Muscle layer of colon (tissue), 2 donors: ENCODE measurements around the gene RAD51B.

Source experiments
- H3K27ac ChIP-seq: one replicate; pipeline ENCODE4 v1.7.0; 2013; ENCODE audit warnings: low read depth, mild to moderate bottlenecking, low read length, moderate library complexity
- H3K27me3 ChIP-seq, 2 donors: one replicate each; pipeline ENCODE4 v1.7.0; 2013; ENCODE audit warnings: low read length in 2 of 2, mild to moderate bottlenecking in 2 of 2; ENCODE audit not compliant: insufficient read depth in 2 of 2, control insufficient read depth in 1 of 2
- H3K36me3 ChIP-seq: one replicate; pipeline ENCODE4 v1.7.0; 2013; ENCODE audit warnings: mild to moderate bottlenecking, low read length; ENCODE audit not compliant: insufficient read depth
- H3K4me1 ChIP-seq: one replicate; pipeline ENCODE4 v1.7.0; 2013; ENCODE audit warnings: mild to moderate bottlenecking, low read length; ENCODE audit not compliant: insufficient read depth
- H3K4me3 ChIP-seq, 2 donors: one replicate each; pipeline ENCODE4 v1.7.0; 2013; ENCODE audit warnings: low read length in 2 of 2, low read depth in 1 of 2, mild to moderate bottlenecking in 1 of 2, moderate library complexity in 1 of 2
- H3K9ac ChIP-seq: one replicate; pipeline ENCODE4 v1.7.0; 2013; ENCODE audit warnings: low read length
- H3K9me3 ChIP-seq: one replicate; pipeline ENCODE4 v1.7.0; 2013; ENCODE audit warnings: mild to moderate bottlenecking, low read length
- donor health status: abdominal sarcoma.
- donor health status: Adenocarcinoma of cecum.

Gene RAD51B

GRCh38 chr14:68637106-68638021, 817.8 kb downstream of the RAD51B start:
- H3K4me1 ChIP-seq = peaks cover 55% of the 10 kb centered on the region
- H3K9ac ChIP-seq = no peak overlapping the region
- H3K36me3 ChIP-seq = no peaks in the 10 kb centered on the region
- no peaks in the 10 kb centered on the region for H3K9me3 ChIP-seq
- peak overlapping the region; percentile 75 for H3K27ac ChIP-seq
- no peak overlapping the region for H3K4me3 ChIP-seq
- H3K27me3 ChIP-seq = no peaks in the 10 kb centered on the region

GRCh38 chr14:68638141-68638999, 818.8 kb downstream of the RAD51B start:
- Histone ChIP-seq H3K4me3 (peak overlapping the region in 1 of 2 donors; percentile 2), H3K9ac (no peak overlapping the region), H3K9me3 (no peaks in the 10 kb centered on the region), H3K27me3 (no peaks in the 10 kb centered on the region), H3K4me1 (peaks cover 47% of the 10 kb centered on the region), H3K27ac (peak overlapping the region; percentile 75), H3K36me3 (no peaks in the 10 kb centered on the region)

GRCh38 chr14:68639000-68639757, 819.6 kb downstream of the RAD51B start:
- no peaks in the 10 kb centered on the region for H3K9me3 ChIP-seq
- no peaks in the 10 kb centered on the region for H3K27me3 ChIP-seq
- H3K27ac ChIP-seq = peak overlapping the region; percentile 75
- H3K4me3 ChIP-seq = peak overlapping the region in 1 of 2 donors; percentile 2
- H3K4me1 ChIP-seq = peaks cover 39% of the 10 kb centered on the region
- no peaks in the 10 kb centered on the region for H3K36me3 ChIP-seq
- H3K9ac ChIP-seq = peak overlapping the region; percentile 11

GRCh38 chr14:68639758-68640574, 820.4 kb downstream of the RAD51B start:
- H3K36me3 ChIP-seq = no peaks in the 10 kb centered on the region
- H3K27me3 ChIP-seq = no peaks in the 10 kb centered on the region
- H3K4me3 ChIP-seq = no peak overlapping the region
- H3K4me1 ChIP-seq = peaks cover 34% of the 10 kb centered on the region
- H3K9ac ChIP-seq = no peak overlapping the region
- H3K27ac ChIP-seq = peak overlapping the region; percentile 75
- no peaks in the 10 kb centered on the region for H3K9me3 ChIP-seq

- no peaks in the 10 kb centered on the region for H3K36me3 ChIP-seq
These were observed 824.1 kb downstream of the RAD51B start for GRCh38 chr14:68643673-68644072.

GRCh38 chr14:68644101-68644500, 824.5 kb downstream of the RAD51B start:
- Histone ChIP-seq H3K27ac (no peak overlapping the region), H3K9ac (no peak overlapping the region), H3K27me3 (no peaks in the 10 kb centered on the region), H3K9me3 (no peaks in the 10 kb centered on the region), H3K4me1 (peaks cover 20% of the 10 kb centered on the region), H3K4me3 (no peak overlapping the region), H3K36me3 (no peaks in the 10 kb centered on the region)

More at GRCh38 chr14:68643673-68644072, 824.1 kb downstream of the RAD51B start:
- peaks cover 24% of the 10 kb centered on the region for H3K4me1 ChIP-seq
- no peak overlapping the region for H3K27ac ChIP-seq
- H3K27me3 ChIP-seq = no peaks in the 10 kb centered on the region
- no peak overlapping the region for H3K9ac ChIP-seq
- no peaks in the 10 kb centered on the region for H3K9me3 ChIP-seq
- no peak overlapping the region for H3K4me3 ChIP-seq

GRCh38 chr14:68645371-68645770, 825.8 kb downstream of the RAD51B start:
- Histone ChIP-seq H3K27ac (no peak overlapping the region), H3K9me3 (no peaks in the 10 kb centered on the region), H3K27me3 (no peaks in the 10 kb centered on the region), H3K9ac (no peak overlapping the region), H3K4me1 (peaks cover 16% of the 10 kb centered on the region), H3K36me3 (no peaks in the 10 kb centered on the region), H3K4me3 (no peak overlapping the region)

- H3K27ac ChIP-seq = peak overlapping the region; percentile 88
- H3K4me1 ChIP-seq = peaks cover 59% of the 10 kb centered on the region
- H3K9me3 ChIP-seq = no peaks in the 10 kb centered on the region
- no peaks in the 10 kb centered on the region for H3K27me3 ChIP-seq
- no peaks in the 10 kb centered on the region for H3K36me3 ChIP-seq
- no peak overlapping the region for H3K4me3 ChIP-seq
- H3K9ac ChIP-seq = no peak overlapping the region
These were observed 830.1 kb downstream of the RAD51B start for GRCh38 chr14:68649476-68650189.

- Histone ChIP-seq H3K27ac (peak overlapping the region; percentile 88), H3K36me3 (no peaks in the 10 kb centered on the region), H3K4me1 (peaks cover 67% of the 10 kb centered on the region), H3K27me3 (no peaks in the 10 kb centered on the region), H3K9ac (no peak overlapping the region), H3K9me3 (no peaks in the 10 kb centered on the region), H3K4me3 (no peak overlapping the region)
These were observed 830.9 kb downstream of the RAD51B start for GRCh38 chr14:68650404-68650994.

GRCh38 chr14:68651075-68651474, 831.5 kb downstream of the RAD51B start:
- H3K27ac ChIP-seq = peak overlapping the region; percentile 88
- H3K4me3 ChIP-seq = no peak overlapping the region
- no peaks in the 10 kb centered on the region for H3K27me3 ChIP-seq
- H3K9ac ChIP-seq = no peak overlapping the region
- H3K36me3 ChIP-seq = no peaks in the 10 kb centered on the region
- H3K4me1 ChIP-seq = peaks cover 67% of the 10 kb centered on the region
- no peaks in the 10 kb centered on the region for H3K9me3 ChIP-seq
